SHP77 treated with DMSO at 0.1 percent for 48 hours (cell line): Measurements from ENCODE around the gene STKLD1.

ENCODE experiments used
- DNase-seq: peaks from one replicate; lab custom pipeline; 2025; lab: John Stamatoyannopoulos, UW

Gene STKLD1

DNA sequence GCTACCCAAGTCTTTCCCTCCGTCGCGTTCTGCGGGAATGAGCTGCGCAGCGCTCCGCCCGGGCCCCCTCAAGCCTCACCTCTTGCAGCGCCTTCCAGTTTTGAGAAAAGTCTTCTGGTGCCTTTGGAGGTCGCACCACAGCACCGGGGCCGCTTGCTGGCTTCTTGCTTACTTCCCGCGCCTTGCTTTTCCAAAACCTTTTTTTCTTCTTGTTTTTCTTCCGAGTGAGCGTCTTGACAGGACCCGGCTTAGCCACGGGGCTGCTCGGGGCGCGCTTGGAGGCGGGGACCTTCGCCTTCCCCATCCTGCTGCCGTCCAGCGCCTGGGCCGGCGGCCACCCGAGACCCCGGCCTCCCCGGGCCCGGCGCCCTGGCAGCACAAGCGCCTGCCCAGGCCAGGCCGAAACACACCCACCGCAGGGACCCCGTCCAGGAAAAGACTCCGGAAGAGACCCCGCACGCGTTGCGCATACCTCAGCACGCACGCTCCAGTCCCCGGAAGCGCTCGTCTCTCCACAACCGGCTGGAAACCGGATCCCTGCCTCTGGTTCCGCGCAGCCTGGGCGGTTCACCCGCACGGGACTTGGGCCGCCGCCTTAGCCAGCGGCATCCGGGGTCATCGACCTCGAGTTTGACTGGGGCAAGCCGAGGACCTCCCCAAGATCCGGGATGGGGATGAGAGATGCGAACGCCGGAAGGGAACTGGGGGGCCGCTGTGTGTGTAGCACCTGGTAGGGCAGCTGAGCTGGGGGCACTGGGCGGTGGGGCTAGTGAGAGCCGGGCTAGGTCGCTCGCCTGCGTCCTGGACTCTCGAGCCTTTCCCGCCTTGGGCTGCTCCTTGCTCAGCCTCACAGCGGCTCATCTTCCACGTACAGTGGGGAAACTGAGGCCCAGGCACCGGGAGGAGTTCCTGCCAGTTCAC is 41.6 kb downstream of the STKLD1 start, which contains the start of gene REXO4:
REXO4 (minus strand) TSS at position 470 of the 921 bp plus-strand sequence; CDS start at position 304, 166 bp downstream.
- DNase-seq: peak; percentile 71

DNA sequence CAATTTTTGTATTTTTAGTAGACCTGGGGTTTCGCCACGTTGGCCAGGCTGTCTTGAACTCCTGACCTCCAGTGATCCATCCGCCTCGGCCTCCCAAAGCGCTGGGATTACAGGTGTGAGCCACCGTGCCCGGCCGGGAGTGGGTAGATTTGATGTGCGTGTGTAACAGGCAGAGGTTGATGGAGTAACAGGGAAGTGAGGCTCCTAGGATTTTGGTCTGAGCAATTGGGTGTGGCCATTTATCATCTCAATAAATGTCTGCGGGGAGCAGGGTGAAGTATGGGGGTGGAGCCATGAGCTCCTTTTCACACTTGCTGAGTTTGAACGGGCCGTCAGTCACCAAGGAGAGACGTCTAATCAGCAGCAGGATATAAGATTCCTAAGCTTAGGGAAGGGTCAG is 42.8 kb downstream of the STKLD1 start:
- no peak for DNase-seq

DNA sequence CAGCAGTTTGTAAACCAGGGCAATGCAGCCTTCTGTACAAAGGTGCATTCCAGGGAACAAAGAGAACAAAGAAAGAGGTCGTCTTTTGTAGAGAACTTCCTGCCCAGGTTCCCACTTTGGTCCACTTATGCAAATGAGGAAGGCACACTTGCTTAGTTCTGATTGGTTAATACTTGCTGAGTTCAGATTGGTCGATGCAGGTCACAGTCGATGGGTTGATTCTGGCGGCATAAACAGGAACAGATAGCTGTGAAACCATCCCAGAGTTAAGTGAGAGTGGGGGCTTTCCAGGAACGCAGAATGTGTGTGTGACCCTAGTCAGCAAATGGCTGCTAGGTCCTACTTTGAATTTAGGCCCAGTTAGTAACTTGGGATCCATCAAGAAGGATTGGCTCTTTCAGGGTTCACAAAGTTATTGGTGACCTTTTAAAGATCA is 44.2 kb downstream of the STKLD1 start:
- no peak for DNase-seq

DNA sequence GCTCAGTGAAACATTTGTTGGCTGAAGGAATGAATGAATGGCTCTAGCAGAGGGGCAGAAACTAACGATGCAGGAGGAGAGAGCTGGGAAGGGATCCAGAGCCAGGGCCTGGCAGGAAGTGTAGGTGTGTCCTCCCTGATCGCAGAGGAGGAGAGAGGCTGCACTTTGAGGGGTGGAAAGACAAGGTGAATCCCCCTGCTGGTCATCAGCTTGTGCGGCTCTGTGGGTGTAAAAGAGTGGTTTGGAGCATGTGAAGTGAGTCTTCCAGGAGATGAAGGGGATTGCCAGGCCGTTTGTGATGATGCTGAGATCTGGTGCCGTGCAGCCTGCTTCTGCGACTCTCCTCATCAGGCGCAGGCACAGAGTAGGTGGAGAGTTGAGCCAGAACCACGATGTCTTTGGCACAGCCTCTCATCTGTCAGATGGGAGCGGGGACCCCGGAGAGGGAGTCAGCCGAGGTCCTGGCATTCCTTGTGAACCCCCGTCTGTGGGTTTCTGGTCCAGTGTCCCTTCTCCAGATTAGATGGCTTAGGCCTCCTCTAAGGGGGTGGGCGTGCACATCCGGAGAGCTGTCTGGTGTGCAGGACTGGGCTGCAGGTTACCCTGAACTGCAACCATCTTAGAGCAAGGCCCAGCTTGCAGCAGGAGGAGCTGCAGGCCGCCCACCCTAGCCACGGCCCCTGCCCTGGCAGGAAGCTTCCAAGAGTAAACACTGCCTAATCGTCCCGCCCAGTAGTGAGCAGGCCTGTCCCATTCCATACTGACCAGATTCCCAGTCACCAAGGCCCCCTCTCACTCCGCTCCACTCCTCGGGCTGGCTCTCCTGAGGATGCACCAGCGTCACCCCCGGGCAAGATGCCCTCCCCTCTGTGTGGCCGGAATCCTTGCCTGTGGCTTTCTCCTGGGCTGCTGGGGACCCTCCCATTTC is 45.7 kb downstream of the STKLD1 start, which contains the start of gene ADAMTS13:
ADAMTS13 (plus strand) TSS at position 753 of the 928 bp plus-strand sequence; CDS start at position 830, 77 bp downstream.
- no peak for DNase-seq

DNA sequence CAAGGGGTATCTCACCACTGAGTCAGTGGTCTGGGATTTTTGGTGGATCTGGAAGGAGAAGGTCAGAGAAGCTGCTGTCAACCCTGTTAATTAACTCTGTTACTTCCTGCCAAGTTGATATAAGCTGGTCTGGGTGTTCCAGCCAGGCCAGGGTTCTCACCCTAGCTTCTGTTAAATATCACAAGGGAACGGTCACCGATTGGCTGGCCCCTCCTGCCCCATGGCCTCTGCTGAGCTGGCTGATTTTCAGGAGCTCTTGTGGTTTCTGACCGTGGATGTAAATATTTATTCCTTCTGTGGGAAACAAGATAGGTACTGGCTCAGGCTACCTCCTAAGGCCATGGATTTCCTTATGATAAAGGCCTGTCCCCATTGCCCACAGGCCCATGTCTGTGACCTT is 47.0 kb downstream of the STKLD1 start:
- no peak for DNase-seq

DNA sequence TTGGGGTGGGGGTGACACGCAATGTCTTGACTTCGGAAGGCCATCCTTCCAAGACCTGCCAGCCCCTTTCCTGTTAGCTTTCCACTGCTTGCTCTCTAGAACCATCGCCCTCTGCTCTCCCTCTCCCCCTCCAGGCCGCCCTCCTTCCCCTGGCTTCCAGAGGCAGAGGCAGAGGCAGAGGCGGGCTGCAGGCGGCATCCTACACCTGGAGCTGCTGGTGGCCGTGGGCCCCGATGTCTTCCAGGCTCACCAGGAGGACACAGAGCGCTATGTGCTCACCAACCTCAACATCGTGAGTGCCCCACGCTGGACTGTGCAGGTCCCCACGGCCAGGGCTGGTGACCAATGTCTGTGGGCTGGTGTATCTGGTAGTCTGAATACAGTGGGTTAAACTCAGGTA is 48.0 kb downstream of the STKLD1 start:
- no peak for DNase-seq

DNA sequence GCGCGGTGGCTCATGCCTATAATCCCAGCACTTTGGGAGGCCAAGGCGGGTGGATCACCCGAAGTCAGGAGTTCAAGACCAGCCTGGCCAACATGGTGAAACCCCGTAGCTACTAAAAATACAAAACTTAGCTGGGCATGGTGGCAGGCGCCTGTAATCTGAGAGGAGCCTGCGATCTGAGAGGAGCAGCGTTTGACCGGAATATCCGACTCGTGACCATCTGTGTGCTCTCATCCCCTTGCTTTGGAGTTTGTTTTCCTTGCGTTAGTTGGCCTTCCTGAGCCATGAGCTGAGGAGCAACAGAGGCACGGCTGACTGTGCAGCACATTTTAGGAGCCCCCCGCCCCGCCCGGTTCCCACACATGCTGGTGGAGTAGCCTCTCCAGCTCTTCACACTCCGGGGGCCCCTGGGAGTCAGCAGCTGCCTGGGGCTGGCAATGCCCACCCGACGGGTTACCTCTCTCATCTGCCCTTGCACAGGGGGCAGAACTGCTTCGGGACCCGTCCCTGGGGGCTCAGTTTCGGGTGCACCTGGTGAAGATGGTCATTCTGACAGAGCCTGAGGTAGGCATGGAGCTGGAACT is 49.0 kb downstream of the STKLD1 start:
- no peak for DNase-seq

DNA sequence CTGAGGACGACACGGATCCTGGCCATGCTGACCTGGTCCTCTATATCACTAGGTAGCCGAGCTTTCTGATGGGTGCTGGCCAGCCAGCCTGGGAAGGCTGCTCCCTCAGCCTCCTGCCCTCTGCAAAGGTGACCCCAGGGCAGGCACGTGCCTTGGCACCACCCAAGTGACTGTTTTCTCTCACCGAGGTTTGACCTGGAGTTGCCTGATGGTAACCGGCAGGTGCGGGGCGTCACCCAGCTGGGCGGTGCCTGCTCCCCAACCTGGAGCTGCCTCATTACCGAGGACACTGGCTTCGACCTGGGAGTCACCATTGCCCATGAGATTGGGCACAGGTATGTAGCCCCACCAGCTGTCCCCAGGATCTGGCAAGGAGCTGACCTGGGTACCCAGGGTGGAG is 49.8 kb downstream of the STKLD1 start:
- DNase-seq: no peak

DNA sequence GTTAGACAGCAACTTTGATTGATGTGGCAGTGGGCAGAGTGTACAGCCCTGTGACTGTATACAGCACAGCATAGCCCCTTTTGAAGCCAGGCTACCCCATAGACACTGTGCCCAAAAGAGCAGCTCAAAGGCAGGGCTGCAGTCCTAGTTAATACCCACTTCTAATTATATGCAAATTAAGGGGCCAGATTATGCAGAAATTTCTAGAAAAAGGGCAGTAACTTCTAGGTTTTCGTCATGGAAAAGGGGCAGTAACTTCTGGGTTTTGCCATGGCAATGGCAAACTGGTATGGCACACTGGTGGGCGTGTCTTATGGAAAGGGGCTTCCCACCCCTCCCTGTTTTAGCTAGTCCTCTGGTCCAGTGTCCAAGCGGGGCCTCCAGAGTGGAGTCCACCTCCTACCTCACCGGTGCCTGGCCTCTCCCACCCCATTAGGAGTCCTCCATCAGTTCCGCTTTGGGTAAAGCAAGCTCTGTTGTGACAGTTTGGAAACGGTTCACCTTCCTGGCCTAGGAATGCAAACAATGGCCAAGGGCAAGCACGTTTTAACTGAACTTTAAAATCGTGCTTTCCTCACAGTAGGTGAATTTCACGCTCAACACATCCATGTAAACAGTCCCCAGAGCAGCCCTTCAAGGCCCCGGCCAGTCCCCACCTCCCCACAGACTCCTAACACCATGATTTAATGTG is 51.6 kb downstream of the STKLD1 start:
- DNase-seq: no peak

DNA sequence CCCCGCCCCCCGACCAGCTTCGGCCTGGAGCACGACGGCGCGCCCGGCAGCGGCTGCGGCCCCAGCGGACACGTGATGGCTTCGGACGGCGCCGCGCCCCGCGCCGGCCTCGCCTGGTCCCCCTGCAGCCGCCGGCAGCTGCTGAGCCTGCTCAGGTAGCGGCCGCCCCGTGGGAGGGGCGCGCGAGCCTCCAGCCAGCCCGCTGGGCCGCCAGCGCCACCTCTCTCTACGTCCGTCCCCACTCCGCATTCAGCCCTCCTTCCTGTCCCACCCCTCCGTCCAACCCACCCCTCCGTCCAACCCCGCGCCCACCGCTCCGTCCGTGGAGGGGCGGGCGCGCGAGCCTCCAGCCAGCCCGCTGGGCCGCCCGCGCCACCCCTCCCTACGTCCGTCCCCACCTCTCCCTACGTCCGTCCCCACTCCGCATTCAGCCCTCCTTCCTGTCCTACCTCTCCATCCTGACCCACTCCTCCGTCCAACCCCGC is 52.5 kb downstream of the STKLD1 start:
- DNase-seq: no peak

DNA sequence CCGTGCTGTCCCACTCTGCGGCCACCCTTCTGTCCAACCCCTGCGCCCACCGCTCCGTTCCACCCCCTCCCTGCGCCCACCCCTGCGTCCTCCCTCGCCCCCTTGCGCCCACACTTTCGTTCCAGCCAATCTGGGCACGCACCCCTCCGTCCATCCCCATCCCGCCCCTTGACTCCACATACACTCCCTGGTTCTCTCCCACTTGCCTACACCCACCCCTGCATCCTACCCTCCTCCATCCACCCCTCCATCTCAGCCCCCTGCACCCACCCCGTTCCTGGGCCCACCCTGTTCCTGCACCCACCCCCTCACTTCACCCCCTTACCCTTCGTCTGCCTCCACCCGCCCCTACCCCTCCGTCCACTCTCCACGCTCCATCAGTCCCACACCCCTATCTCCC is 53.0 kb downstream of the STKLD1 start:
- no peak for DNase-seq

DNA sequence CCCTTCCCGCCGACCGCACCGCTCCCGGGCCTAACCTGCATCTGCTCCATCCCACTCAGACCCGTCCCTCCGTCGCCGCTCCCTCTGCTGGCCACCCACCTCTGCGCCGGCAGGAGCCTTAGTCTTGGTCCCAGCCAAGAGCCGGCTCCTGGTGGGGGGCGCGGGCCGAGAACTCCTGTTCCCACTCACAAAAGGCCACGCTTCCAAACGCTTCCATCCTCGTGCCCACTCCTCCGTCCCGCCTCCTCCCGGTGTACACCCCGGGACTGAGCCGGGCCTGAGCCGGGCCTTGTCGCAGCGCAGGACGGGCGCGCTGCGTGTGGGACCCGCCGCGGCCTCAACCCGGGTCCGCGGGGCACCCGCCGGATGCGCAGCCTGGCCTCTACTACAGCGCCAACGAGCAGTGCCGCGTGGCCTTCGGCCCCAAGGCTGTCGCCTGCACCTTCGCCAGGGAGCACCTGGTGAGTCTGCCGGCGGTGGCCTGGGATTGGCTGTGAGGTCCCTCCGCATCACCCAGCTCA is 53.5 kb downstream of the STKLD1 start:
- DNase-seq: no peak

DNA sequence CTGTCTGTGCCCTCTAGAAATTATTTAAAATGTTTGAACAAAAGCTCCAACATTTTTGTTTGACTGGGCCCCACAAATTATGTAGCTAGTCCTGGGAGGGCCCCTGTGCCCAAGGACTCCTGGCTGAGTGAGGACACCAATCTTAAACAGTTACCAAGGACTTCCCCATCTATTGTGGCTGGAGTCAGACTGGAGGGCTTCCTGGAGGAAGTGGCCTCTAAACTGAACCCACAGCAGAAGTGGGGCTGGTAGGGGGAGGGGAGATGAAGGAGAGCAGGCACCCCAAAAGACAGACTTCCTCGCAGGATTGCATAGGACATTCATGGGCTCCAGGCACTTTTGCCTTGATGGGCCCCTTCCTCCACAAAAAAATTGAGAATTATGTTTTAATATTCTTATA is 54.1 kb downstream of the STKLD1 start:
- no peak for DNase-seq

DNA sequence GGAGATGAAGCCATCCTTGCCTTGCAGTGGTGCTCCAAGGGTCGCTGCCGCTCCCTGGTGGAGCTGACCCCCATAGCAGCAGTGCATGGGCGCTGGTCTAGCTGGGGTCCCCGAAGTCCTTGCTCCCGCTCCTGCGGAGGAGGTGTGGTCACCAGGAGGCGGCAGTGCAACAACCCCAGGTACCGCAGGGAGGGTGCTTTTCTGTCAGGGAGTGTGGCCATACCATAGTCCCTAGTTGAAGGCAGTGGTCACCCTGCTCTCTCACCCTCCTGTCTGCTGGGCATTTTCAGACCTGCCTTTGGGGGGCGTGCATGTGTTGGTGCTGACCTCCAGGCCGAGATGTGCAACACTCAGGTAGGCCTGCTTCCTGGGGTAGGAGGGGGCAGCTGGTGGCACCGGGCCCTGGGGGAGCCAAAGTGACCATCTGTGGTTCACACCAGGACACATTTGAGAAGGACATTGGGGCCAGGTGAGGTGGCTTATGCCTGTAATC is 57.2 kb downstream of the STKLD1 start:
- no peak for DNase-seq

DNA sequence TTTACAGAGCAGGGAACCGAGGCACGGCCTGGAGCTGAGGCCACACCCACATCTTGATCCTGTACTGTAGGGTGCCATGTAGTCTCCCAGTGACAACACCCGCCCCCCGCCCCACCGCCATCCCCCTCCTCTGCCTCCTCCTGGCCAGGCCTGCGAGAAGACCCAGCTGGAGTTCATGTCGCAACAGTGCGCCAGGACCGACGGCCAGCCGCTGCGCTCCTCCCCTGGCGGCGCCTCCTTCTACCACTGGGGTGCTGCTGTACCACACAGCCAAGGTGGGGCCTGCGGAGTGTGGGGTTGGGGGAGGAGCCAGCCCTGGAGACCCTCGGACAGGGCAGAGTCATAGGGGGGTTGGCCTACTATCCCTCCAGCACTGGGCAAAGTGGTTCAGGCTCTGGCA is 60.5 kb downstream of the STKLD1 start:
- no peak for DNase-seq

DNA sequence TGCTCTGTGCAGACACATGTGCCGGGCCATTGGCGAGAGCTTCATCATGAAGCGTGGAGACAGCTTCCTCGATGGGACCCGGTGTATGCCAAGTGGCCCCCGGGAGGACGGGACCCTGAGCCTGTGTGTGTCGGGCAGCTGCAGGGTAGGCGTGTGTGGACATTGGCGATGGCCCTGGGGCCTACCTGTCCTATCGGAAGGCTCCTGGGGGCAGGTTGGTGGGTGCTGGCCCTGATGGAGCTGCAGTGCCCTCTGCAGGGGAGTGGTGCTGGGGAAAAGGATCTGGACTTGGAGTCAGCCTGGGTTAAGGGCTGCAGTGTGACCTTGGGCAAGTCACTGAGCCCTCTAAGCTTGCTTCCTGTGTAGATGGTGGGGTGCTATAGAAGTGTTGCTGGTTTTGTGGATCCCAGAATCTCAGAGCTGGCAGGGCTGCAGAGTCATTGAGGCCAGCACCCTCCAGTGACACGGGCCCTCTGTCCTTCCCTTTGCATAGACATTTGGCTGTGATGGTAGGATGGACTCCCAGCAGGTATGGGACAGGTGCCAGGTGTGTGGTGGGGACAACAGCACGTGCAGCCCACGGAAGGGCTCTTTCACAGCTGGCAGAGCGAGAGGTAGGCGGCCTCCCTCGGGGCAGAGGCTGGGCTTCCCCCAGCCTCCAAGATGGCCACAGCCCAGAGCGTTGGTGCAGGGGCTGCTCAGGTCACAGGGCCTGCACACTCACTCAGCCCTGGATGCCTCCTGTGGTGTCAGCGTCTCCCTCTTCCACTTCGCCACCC is 61.8 kb downstream of the STKLD1 start:
- DNase-seq: no peak

DNA sequence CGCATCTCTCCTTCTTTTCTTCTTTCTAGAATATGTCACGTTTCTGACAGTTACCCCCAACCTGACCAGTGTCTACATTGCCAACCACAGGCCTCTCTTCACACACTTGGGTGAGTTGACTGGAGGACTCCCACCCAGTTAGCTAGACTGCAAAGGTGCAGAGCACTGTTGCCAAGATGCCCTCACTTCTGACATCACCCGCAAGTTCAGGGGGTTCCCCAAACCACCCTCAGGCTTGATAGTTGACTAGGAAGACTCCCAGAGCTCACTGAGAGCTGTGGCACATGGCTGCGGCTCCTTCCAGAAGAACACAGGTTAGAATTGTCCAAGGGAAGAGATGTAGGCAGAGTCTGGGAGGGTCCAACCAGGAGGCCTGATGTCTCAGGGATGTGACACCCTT is 63.2 kb downstream of the STKLD1 start:
- DNase-seq: no peak

DNA sequence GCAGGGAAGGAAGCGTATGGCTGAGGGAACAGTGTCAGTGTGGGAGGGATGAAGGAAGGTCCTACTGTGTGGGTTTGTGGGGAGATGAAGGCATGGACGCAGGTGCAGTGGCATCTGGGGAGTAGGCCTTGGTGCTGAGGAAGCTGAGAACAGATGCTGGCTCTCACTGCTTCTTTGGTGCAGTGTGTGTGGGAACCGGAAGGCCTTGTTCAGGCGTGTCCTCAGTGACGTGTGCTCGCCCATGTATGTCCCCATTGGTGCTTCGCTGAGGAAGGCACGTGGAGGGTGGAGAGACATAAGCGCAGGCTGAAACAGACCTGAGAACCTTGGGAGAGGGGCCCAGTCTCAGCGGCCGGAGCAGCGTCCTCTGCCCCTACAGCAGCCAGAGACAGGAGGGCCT is 64.7 kb downstream of the STKLD1 start:
- DNase-seq: no peak

DNA sequence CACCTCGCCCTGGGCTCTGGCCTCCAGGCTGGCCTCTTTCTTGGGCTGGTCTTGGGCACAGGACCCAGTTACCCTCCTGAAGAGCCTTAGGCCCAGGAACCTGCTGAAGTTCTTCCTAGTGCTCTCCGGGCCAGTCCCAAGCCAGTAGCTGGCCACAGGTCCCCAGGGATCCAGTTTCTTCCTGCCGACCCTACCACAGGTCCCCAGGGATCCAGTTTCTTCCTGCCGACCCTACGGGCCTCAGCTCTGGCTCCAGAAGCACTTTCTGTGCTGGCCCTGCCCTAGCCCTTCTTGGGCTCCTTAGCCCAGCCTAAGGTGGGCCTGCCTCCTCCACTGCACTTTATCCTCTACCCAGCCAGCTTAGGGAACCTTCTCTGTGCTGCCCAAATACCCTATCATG is 65.4 kb downstream of the STKLD1 start:
- no peak for DNase-seq

DNA sequence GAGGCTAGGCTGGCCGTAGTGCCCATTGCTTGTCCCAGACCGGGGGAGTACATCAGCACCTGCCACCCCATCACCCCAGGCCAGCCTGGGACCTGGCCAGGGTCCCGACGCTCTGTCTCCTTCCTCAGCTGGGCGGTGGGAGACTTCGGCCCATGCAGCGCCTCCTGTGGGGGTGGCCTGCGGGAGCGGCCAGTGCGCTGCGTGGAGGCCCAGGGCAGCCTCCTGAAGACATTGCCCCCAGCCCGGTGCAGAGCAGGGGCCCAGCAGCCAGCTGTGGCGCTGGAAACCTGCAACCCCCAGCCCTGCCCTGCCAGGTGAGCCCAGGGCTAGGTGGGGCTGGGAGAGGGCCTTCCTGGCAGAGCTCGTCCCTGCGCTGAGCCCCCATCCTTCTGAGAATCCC is 67.1 kb downstream of the STKLD1 start:
- no peak for DNase-seq
